ENCODE measurements around the gene GIGYF1.
"Not testable (repeated sequence)": the region's sequence is repeated elsewhere in the genome, so short reads cannot be mapped to it uniquely, and the experiment has no call there.

GIGYF1 gene

DNA sequence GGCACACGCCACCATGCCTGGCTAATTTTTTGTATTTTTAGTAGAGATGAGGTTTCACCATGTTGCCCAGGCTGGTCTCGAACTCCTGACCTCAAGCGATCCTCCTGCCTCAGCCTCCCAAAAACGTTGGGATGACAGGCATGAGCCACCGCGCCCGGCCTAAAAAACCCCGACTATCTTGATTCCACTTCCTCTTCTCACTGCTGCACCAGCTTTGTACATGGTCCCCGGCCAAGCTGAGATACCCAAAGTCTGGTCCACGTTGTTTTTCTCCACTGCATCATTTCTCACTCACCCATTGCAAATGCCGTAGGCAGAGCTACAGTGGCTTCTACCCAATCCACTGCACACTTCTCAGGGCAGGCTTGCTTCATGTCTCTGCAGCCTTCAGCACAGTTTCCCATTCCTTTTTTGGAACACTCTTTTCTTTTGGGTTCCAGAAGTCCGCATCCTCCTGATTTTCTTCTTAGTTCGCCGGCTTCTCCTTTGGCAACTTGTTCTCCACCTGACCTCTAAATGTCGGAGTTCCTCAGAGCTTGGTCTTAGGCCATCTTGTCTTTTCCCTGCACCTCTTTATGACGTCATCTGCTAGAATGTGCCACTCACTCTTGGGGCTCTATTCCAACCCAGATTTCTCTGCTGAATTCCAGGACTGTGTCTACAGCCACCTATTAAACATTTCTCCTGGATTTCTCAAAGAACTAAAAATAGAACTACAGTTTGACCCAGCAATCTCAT is 26.6 kb downstream of the GIGYF1 start:
- H3K4me3 ChIP-seq (ENCODE audit: low read length), result no peak overlapping the region
- TF ChIP-seq, protein P1, sequence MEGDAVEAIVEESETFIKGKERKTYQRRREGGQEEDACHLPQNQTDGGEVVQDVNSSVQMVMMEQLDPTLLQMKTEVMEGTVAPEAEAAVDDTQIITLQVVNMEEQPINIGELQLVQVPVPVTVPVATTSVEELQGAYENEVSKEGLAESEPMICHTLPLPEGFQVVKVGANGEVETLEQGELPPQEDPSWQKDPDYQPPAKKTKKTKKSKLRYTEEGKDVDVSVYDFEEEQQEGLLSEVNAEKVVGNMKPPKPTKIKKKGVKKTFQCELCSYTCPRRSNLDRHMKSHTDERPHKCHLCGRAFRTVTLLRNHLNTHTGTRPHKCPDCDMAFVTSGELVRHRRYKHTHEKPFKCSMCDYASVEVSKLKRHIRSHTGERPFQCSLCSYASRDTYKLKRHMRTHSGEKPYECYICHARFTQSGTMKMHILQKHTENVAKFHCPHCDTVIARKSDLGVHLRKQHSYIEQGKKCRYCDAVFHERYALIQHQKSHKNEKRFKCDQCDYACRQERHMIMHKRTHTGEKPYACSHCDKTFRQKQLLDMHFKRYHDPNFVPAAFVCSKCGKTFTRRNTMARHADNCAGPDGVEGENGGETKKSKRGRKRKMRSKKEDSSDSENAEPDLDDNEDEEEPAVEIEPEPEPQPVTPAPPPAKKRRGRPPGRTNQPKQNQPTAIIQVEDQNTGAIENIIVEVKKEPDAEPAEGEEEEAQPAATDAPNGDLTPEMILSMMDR (IDR thresholded peaks at IDR 0.05; ENCODE audit: insufficient read depth, low read depth, low read length, missing control alignments), result no peak
- DNase-seq (ENCODE audit: low read depth), result no peak

DNA sequence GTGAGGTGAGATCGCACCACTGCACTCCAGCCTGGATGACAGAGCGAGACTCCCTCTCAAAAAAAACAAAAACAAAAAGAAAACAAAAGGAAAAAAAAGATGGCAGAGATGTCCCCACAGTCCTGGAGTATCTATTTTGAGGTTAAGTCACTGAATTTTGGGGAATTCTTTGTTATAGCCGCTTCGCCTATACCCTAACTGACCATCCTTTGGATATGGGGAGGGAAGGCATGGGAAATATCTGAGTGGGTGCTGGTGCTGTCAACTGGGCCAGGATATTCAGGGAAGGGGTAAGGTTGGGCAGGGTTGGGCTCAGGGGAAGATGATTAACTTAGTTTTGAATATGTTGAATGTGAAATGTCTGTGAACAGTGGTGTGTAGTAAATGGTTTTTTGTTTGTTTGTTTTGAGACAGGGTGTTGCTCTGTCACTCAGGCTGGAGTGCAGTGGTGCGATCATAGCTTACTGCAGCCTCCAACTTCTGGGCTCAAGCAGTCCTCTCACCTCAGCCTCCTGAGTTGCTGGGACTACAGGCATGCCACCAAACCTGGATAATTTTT is 28.8 kb downstream of the GIGYF1 start:
- TF ChIP-seq, protein P1 (IDR thresholded peaks at IDR 0.05; ENCODE audit: insufficient read depth, low read depth, low read length, missing control alignments), result no peak
- H3K4me3 ChIP-seq (ENCODE audit: low read length), result no peak overlapping the region
- no peak for DNase-seq (ENCODE audit: low read depth)

DNA sequence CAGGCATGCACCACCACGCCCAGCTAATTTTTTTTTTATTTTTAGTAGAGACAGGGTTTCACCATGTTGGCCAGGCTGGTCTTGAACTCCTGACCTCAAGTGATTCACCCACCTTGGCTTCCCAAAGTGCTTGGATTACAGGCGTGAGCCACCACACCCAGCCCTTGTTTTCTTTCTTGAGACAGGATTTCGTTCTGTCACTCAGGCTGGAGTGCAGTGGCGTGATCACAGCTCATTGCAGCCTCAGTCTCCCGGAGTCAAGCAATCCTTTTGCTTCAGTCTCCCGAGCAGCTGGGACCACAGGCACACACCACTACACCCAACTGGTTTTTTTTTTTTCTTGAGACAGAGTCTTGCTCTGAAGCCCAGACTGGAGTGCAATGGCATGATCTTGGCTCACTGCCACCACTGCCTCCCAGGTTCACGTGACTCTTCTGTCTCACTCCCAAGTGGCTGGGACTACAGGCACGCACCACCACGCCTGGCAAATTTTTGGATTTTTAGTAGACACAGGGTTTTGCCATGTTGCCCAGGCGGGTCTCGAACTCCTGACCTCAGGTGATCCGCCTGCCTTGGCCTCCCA is 31.8 kb downstream of the GIGYF1 start:
- DNase-seq (ENCODE audit: low read depth); H3K4me3 ChIP-seq (ENCODE audit: low read length): not testable (repeated sequence)

DNA sequence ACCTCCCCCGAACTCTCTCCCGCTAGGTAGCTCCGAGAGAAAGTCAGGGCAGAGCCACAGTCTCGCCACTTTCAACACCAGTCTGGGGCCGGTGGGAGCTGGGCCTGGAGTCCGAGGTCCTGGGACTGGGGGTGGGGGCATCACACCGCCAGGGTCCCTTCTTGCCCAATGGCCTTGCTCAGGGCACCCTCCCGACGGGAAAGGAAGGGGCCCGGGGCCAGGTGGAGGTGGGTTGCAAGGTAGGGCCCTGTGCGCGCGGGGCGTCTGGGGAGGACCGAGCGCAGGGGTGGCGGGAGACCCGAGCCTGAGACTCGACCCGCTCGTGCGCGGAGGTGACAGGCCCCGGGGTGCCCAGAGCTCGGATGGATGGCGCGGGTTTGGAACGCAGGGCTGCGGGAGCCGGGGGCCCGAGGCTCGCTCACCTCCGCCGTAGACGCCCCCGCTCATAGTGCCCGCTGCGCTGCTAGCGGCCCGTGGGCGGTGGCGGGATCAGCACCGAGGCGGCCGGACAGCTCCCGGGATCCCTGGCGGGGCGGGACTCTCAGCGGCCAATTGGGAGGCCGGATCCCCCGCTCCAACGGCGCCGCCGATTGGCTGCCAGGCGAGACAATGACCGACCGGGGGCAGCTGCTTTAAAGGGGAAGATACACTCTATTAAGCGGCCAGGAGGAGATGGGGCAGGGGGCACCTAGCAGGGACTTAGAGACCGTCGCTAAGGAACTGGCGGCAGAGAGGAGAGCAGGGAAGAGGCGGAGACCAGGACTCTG is 38.0 kb downstream of the GIGYF1 start, which contains the start of gene ACTL6B:
TSS of gene ACTL6B (minus strand) at position 541 of the 767 bp plus-strand sequence. CDS start at position 447, 94 bp downstream.
- DNase-seq (ENCODE audit: low read depth), result peak; percentile 41
- TF ChIP-seq, protein P1 (IDR thresholded peaks at IDR 0.05; ENCODE audit: insufficient read depth, low read depth, low read length, missing control alignments), result no peak
- no peak within 1 kb of the TSS for H3K4me3 ChIP-seq (ENCODE audit: low read length)

DNA sequence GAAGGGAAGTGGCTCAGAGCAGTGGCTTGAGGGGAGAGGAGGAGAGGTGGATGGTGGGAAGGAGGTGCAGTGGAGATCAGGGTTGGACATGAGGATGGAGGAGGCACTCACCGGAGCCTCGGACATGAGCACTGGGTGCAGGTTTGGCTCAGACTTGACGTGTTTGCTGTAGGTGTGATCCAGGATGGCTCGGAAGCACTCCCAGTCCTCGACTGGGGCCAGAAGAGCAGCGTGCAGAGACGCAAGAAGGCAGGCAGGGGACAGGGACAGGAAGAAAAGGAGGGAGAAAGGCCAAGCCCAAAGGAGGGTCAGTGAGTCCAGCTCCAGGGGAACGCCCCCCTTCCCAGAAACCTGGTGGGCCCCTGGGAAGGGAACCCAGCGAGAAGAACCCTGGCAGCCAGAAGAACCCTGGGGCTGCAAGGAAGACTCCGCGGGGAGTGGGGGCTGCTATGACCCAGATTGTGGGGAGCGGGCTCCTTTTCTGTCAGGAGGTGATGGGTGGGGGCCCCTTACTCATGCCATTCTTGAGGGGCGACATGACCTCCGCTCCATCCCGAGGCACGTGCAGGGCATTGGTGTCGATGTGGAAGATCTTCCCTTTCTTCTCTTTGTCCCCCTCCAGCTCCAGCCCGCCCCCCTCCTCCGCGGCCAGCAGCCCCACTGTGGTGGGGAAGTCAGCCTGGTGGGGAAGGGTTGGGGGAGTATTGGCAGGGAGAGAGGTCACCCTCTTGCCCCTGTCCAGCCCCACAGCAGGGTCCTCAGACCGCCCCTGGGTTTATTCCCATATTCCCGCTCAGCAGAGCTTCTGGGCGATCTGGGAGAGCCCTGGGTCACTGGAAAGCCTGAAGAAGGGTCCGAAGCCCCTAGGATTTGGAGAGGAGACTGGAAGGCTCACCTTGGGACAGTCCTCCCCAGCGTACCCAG is 38.9 kb downstream of the GIGYF1 start:
- TF ChIP-seq, protein P1 (IDR thresholded peaks at IDR 0.05; ENCODE audit: insufficient read depth, low read depth, low read length, missing control alignments), result no peak
- H3K4me3 ChIP-seq (ENCODE audit: low read length), result no peak overlapping the region
- DNase-seq (ENCODE audit: low read depth), result no peak

DNA sequence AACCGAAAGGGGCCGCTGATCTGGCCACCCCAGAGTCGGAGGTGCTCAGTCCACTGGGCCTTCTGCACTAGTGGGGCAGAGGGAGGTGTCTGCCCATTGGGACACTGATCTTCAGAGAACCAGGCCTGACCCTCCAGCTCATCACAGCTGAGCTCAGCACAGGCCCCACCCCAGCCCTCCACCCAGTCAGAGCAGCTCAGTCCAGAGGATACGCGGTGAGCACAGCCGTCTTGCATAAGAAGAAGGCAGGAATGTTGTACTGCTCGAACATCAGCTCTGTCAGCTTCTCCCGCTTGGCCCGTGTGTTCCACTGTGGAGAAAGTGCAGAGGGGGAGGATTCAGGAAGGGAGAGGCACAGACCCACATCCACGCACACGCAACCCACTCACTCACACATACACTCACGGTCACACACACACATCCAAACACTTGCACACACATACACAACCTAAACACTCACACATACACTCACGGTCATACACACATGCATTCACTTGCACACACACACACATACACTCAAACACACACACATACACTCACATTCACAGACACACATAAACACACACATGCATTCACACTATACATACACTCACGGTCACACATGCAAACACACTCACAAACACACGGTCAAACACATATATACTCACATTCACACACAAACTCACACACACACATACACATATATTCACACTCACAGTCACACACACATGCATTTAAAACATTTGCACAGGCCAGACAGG is 44.1 kb downstream of the GIGYF1 start:
- H3K4me3 ChIP-seq (ENCODE audit: low read length), result no peak overlapping the region
- DNase-seq (ENCODE audit: low read depth), result peak; percentile 86
- TF ChIP-seq, protein P1 (IDR thresholded peaks at IDR 0.05; ENCODE audit: insufficient read depth, low read depth, low read length, missing control alignments), result no peak
